Stimulated activated CD8-positive, alpha-beta memory T cell treated with anti-CD3 and anti-CD28 coated beads, Interleukin-15, amount 100 ng/mL, for 4 hours (primary cell): Measurements from ENCODE around the gene SLC25A29.

Source experiments
- DNase-seq, 2 donors: peaks; one replicate each; pipeline ENCODE4 v3.0.0-alpha.2; 2020; ENCODE audit warnings: low read depth in 2 of 2

Gene SLC25A29

GRCh38 chr14:100332071-100332639 is 25.9 kb upstream of the SLC25A29 start:
- DNase-seq = no peak

- no peak for DNase-seq
Observed at GRCh38 chr14:100330388-100330931, 24.2 kb upstream of the SLC25A29 start.

- no peak for DNase-seq
Observed at GRCh38 chr14:100330007-100330344, 23.7 kb upstream of the SLC25A29 start.

DNA sequence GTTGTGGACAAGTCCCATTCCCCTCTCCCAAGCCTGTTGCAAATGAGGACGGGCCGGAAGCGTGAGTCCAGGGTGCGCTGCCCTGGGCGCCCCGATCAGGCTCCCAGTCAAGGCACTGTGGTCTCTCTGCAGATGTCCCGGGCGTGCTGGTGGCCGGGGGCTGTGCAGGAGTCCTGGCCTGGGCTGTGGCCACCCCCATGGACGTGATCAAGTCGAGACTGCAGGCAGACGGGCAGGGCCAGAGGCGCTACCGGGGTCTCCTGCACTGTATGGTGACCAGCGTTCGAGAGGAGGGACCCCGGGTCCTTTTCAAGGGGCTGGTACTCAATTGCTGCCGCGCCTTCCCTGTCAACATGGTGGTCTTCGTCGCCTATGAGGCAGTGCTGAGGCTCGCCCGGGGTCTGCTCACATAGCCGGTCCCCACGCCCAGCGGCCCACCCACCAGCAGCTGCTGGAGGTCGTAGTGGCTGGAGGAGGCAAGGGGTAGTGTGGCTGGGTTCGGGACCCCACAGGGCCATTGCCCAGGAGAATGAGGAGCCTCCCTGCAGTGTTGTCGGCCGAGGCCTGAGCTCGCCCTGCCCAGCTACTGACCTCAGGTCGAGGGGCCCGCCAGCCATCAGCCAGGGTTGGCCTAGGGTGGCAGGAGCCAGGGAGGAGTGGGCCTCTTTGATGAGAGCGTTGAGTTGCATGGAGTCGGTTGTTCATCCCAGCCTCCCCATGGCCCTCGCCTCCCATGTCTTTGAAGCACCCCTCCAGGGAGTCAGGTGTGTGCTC is 23.2 kb upstream of the SLC25A29 start:
- DNase-seq = no peak

GRCh38 chr14:100328495-100329163 is 22.4 kb upstream of the SLC25A29 start:
- no peak for DNase-seq

GRCh38 chr14:100327128-100327527 is 20.9 kb upstream of the SLC25A29 start:
- no peak for DNase-seq

- no peak for DNase-seq
Observed at GRCh38 chr14:100325958-100326357, 19.7 kb upstream of the SLC25A29 start.

DNA sequence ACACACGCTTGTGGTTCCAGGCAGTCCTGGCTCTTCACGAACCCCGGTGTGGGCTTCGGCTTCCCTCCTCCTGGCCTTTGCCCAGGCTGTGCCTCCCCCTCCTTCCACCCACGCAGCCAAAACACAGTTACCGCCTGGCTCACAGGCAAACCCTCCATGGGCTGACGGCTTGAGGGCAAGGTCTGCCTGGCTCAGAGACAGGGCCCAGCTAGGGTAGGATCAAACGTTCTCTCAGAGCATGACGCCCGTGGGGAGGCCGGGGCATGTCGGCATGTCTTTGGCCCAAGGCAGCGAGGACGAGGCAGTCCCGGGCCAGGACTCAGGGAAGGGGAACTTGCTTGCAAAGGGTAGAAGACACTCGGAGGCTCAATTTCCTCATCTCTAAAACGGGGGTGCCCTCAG is 19.0 kb upstream of the SLC25A29 start:
- DNase-seq = no peak

DNA sequence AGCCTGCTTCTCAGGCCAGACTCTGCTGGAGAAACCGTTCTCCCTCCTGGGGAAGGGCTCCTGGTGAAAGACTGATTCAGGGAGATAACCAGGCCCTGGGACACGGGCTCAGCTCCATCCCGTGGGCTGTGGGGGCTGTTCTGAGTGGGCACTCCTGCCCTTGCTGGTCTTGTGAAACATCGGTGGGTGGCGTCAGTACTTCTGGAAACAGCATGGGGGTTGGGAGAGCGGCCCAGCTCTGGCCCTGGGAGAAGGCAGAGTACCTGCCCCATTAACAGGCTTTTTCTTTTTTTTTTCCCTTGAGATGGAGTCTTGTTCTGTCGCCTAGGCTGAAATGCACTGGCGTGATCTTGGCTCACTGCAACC is 17.7 kb upstream of the SLC25A29 start:
- no peak for DNase-seq

DNA sequence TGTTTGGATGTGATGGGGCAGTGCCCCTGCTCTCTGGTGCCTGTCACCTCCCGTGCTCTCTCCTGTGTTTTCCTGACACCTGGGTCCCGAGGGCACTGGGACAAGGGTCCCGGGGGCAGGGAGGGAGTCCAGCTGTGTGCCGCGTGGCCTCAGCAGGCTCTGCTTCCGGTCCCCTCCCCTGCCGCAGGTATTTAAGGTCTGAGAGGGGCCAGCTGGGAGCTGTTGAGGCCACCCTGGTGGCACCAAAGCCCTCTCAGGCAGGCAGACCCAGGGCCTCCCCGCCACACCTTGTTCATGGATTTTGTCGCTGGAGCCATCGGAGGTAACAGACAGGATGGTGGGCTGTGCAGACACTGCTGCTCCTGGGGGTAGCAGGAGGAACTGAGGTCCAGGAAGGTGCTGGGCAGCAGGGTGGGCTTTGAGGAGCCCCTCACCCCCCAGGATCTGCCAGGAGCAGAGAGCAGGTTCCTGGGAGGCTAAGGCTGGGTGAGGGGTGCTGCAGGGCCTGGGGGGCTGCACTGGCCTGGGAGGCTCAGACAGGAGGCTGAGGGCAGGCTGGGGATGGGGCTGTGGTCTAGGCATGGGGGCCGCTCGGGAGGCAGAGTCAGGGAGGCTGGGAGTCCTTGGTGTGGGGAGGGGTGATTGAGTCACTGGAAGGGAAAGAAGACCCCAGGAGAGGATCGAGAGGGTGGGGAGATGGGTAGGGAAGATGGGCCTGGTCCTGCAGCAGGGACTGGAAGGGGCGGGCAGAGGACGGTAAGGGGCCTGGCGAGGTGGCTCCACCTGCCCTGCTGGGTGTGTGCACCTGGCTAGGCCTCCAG is 17.1 kb upstream of the SLC25A29 start, which contains the start of gene SLC25A47:
TSS of gene SLC25A47 (plus strand) at position 219 of the 821 bp plus-strand sequence. CDS start at position 295, 76 bp downstream.
- no peak for DNase-seq

DNA sequence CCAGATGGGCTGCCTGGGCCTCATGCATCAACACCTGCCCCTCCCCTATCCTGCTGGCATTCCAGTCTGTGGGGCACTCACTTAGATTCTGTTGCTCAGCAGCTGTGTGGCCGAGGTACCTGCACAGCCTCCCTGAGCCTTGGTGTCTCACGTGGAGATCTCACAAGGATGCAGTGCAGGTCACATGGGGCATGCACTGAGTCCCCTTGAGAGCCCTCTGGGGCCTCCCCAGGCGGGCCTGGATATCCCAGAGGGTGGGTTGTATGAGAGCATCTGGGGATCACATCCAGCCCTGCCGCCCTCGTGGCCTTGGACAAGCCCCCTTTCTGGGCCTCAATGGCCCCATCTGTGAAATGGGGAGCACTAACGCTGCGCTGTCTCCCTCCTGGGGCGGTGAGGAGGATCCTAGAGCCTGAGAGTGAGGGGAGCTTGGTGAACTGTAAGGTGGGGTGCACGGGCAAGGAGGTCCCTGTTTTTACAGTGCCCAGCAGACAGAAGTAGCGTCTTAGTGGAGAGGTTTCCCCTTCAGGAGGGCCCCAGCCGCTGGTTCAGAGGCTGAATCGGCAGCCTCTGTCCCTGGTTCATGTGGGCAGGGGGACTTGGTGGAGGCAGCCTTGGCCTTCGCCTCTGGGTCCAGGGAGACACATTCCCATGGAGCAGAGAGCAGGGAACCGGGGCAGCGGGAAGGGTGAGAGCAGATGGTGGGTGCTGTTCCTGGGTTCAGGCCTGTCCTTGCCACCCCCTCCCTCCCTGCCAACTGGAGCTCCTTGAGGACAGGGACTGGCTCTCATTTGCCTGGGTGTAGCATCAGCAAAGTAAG is 16.1 kb upstream of the SLC25A29 start:
- no peak for DNase-seq

- no peak for DNase-seq
Observed at GRCh38 chr14:100321473-100322137, 15.4 kb upstream of the SLC25A29 start.

GRCh38 chr14:100320157-100320856 is 14.1 kb upstream of the SLC25A29 start:
- DNase-seq = no peak

GRCh38 chr14:100317912-100318808 is 11.9 kb upstream of the SLC25A29 start:
- DNase-seq = peak; percentile 21 to 53

GRCh38 chr14:100317389-100317788 is 11.1 kb upstream of the SLC25A29 start:
- DNase-seq = no peak

GRCh38 chr14:100314724-100315123 is 8.5 kb upstream of the SLC25A29 start:
- DNase-seq = no peak

GRCh38 chr14:100313464-100314230 is 7.4 kb upstream of the SLC25A29 start:
- no peak for DNase-seq

- no peak for DNase-seq
Observed at GRCh38 chr14:100312877-100313400, 6.7 kb upstream of the SLC25A29 start.
